HepG2 (cell line): ENCODE data around the gene CEACAM5. TPM values are rescaled to one million over a fixed set of nuclear protein-coding genes. Genes with fewer than 3 reads are reported as not detected.

ENCODE experiments used
- ATAC-seq: fragments of 200-7000 bp; cut with Tn5 transposase; 3 replicates; pipeline ENCODE4 v1.9.1; 2020; ENCODE audit warnings: mild to moderate bottlenecking, moderate library complexity
- BruUV-seq: library from RNA; stranded (reverse); fragments of 400-500 nt; replicated peaks from 2 replicates; lab custom pipeline; 2021; lab: Mats Ljungman, UMichigan
- CTCF ChIA-PET: fragments of 300-600 bp; formaldehyde crosslinking; extraction: SDS; loops from one replicate; lab custom pipeline; 2021; ENCODE audit warnings: low total read pairs, inconsistent platforms, low intra/inter-chr PET ratio; lab: Yijun Ruan, JAX
- POLR2A ChIA-PET: fragments of 350-600 bp; sonication (Branson Sonifier 250); formaldehyde crosslinking; loops from one replicate; lab custom pipeline; 2020; ENCODE audit warnings: antibody characterized with exemption, inconsistent platforms; lab: Yijun Ruan, JAX
- DNase-seq: peaks from one replicate; pipeline ENCODE4 v3.0.0-alpha.2; 2015; ENCODE audit warnings: low spot score
- FAIRE-seq: peaks from 3 replicates; lab custom pipeline; 2011; peaks lifted over from hg19 to GRCh38; lab: Jason Lieb, UNC
- H2AFZ ChIP-seq: one replicate; pipeline ENCODE4 v1.6.1; 2011; ENCODE audit warnings: low read length, inconsistent platforms
- H3K27ac ChIP-seq: fragments of 300-600 bp; 3 replicates; pipeline ENCODE4 v1.8.0; 2011; ENCODE audit warnings: mixed run types, mild to moderate bottlenecking, mixed read lengths, low read length, inconsistent platforms; ENCODE audit not compliant: insufficient read depth; ENCODE audit errors: extremely low read length
- H3K27me3 ChIP-seq, 2 experiments: fragments of 200-600 bp in 1 of 2; 2 replicates in 1 of 2; 3 replicates in 1 of 2; pipeline versions ENCODE4 v1.6.0 to v1.8.0; 2011; ENCODE audit warnings: low read length in 2 of 2, mild to moderate bottlenecking in 2 of 2, moderate library complexity in 2 of 2, inconsistent platforms in 1 of 2; ENCODE audit not compliant: insufficient read depth in 2 of 2, control insufficient read depth in 1 of 2
- H3K36me3 ChIP-seq, 2 experiments: fragments of 200-600 bp in 1 of 2; replicated peaks in 1 of 2; 2 replicates in 1 of 2; 3 replicates in 1 of 2; pipeline versions ENCODE4 v1.5.1 to v1.8.0; 2011; ENCODE audit warnings: low read length in 2 of 2, inconsistent platforms in 1 of 2; ENCODE audit not compliant: insufficient read depth in 2 of 2, control insufficient read depth in 1 of 2
- H3K4me1 ChIP-seq: 2 replicates; pipeline ENCODE4 v1.5.1; 2012; ENCODE audit warnings: low read length, inconsistent platforms; ENCODE audit not compliant: insufficient read depth
- H3K4me2 ChIP-seq: 2 replicates; pipeline ENCODE4 v1.6.0; 2011; ENCODE audit warnings: low read depth, low read length, inconsistent platforms
- H3K4me3 ChIP-seq, 3 experiments: fragments of 200-600 bp in 1 of 3; sonication (generic), shearing (Covaris generic) in 1 of 3; replicated peaks in 1 of 3; 2 replicates each; pipeline ENCODE4 v1.5.1; 2011 to 2016; ENCODE audit warnings: low read length in 3 of 3, inconsistent platforms in 2 of 3, low read depth in 2 of 3, mild to moderate bottlenecking in 2 of 3, control low read depth in 1 of 3, mixed read lengths in 1 of 3; ENCODE audit not compliant: insufficient read depth in 1 of 3
- H3K79me2 ChIP-seq: one replicate; pipeline ENCODE4 v1.6.1; 2011; ENCODE audit warnings: low read length, inconsistent platforms; ENCODE audit not compliant: insufficient read depth
- H3K9ac ChIP-seq: 2 replicates; pipeline ENCODE4 v1.6.0; 2011; ENCODE audit warnings: mild to moderate bottlenecking, low read depth, low read length, inconsistent platforms; ENCODE audit not compliant: insufficient read depth
- H3K9me3 ChIP-seq: 2 replicates; pipeline ENCODE4 v1.5.1; 2012; ENCODE audit warnings: mild to moderate bottlenecking, low read length
- H4K20me1 ChIP-seq: 2 replicates; pipeline ENCODE4 v1.6.0; 2011; ENCODE audit warnings: inconsistent platforms, mild to moderate bottlenecking, low read length, moderate library complexity; ENCODE audit not compliant: insufficient read depth
- ASH2L ChIP-seq: fragments of 300-600, 200-600 bp; sonication (generic); IDR thresholded peaks from 2 replicates; pipeline ENCODE4 v1.7.0; 2017; ENCODE audit warnings: low read depth, mild to moderate bottlenecking, moderate library complexity, mixed read lengths, low read length; ENCODE audit not compliant: insufficient read length
- CBX2 ChIP-seq, 2 experiments: fragments of 200-600 bp in 1 of 2; sonication (generic); formaldehyde crosslinking in 1 of 2; IDR thresholded peaks; 2 replicates each; pipeline versions ENCODE4 v1.7.0 to v1.8.1; 2018 to 2022; ENCODE audit warnings: low read depth in 2 of 2, low read length in 1 of 2, mild to moderate bottlenecking in 1 of 2, missing genetic modification reagents in 1 of 2
- E2F1 ChIP-seq: sonication (generic); formaldehyde crosslinking; IDR thresholded peaks from 2 replicates; pipeline ENCODE4 v1.5.0; 2020; ENCODE audit warnings: missing genetic modification reagents
- MAFF ChIP-seq: IDR thresholded peaks from 2 replicates; pipeline ENCODE4 v1.6.1; 2011; ENCODE audit warnings: low read depth, low read length, improper control_type of control experiment
- RBM39 ChIP-seq: fragments of 200-400 bp; formaldehyde crosslinking; IDR thresholded peaks from one replicate; pipeline ENCODE4 v1.6.1; 2018; ENCODE audit warnings: antibody characterized with exemption, mild to moderate bottlenecking, low read depth, low read length; ENCODE audit not compliant: poor library complexity, severe bottlenecking
- RCOR2 ChIP-seq: IDR thresholded peaks from 2 replicates; pipeline ENCODE4 v1.6.1; 2016; ENCODE audit warnings: missing biosample characterization, missing genetic modification reagents
- REL ChIP-seq: sonication (generic); formaldehyde crosslinking; conservative IDR thresholded peaks from 2 replicates; pipeline ENCODE4 v1.8.0; 2022; ENCODE audit warnings: mild to moderate bottlenecking, missing genetic modification reagents, moderate library complexity
- SKI ChIP-seq: fragments of 450-650 bp; IDR thresholded peaks from one replicate; pipeline ENCODE4 v1.6.1; 2018; ENCODE audit warnings: mild to moderate bottlenecking; ENCODE audit not compliant: partially characterized antibody
- TAF15 ChIP-seq: fragments of 200-400 bp; formaldehyde crosslinking; IDR thresholded peaks from one replicate; pipeline ENCODE4 v1.6.1; 2018; ENCODE audit warnings: mild to moderate bottlenecking, low read depth, low read length; ENCODE audit not compliant: poor library complexity, severe bottlenecking
- TBP ChIP-seq: sonication (generic); formaldehyde crosslinking; IDR thresholded peaks from 2 replicates; pipeline ENCODE4 v1.5.0; 2020; ENCODE audit warnings: missing genetic modification reagents
- THAP8 ChIP-seq: sonication (generic); formaldehyde crosslinking; IDR thresholded peaks from 2 replicates; pipeline ENCODE4 v1.5.1; 2020; ENCODE audit warnings: missing genetic modification reagents, mild to moderate bottlenecking, borderline replicate concordance
- ZBTB33 ChIP-seq: sonication (generic); formaldehyde crosslinking; IDR thresholded peaks from 2 replicates; pipeline ENCODE4 v1.4.0; 2020; ENCODE audit warnings: missing genetic modification reagents
- ZNF136 ChIP-seq: sonication (generic); formaldehyde crosslinking; IDR thresholded peaks from 2 replicates; pipeline ENCODE4 v1.8.1; 2022; ENCODE audit warnings: low read depth, mild to moderate bottlenecking, moderate library complexity, missing genetic modification reagents
- ZNF775 ChIP-seq: sonication (generic); formaldehyde crosslinking; IDR thresholded peaks from 2 replicates; pipeline ENCODE4 v1.4.0; 2020; ENCODE audit warnings: missing genetic modification reagents, mild to moderate bottlenecking, moderate library complexity, borderline replicate concordance
- ZSCAN12 ChIP-seq: sonication (generic); formaldehyde crosslinking; IDR thresholded peaks from 2 replicates; pipeline ENCODE4 v1.9.0; 2021; ENCODE audit warnings: mild to moderate bottlenecking, missing genetic modification reagents
- WGBS: methylation state at CpG from one replicate; pipeline ENCODE4 v1.1.6; 2017; ENCODE audit warnings: low lambda C conversion rate; 5-methylcytosine and 5-hydroxymethylcytosine counted together
- in situ Hi-C: cut with HindIII; loops from 2 replicates; pipeline ENCODE4 v1.10.0; 2017; ENCODE audit warnings: low pct_unique_long_range_greater_than_20kb; ENCODE audit not compliant: extremely low pct_ligation_motif_present
- intact Hi-C: fragments of 100-400 bp; cut with micrococcal nuclease; formaldehyde crosslinking; loops from one replicate; pipeline ENCODE4 v1.10.0; 2022; ENCODE audit not compliant: unreplicated experiment
- polyA plus RNA-seq, 8 experiments: library from polyadenylated mRNA; depleted of rRNA in 3 of 8; stranded (reverse) in 7 of 8; unstranded in 1 of 8; fragments of >200 nt; fragmentation: Illumina TruSeq in 4 of 8; extraction: Trizol in 4 of 8; gene quantifications; 2 replicates each; pipeline versions ENCODE4 v1.2.1 to v1.2.3, GENCODE V29; 2011 to 2016; ENCODE audit warnings: low read depth in 4 of 8, missing spikeins in 1 of 8, mixed read lengths in 1 of 8; ENCODE audit not compliant: insufficient read depth in 1 of 8
- total RNA-seq, 5 experiments: library from RNA; depleted of rRNA; stranded (reverse); fragments of >200 nt; fragmentation: Illumina TruSeq; extraction: Trizol; gene quantifications; 2 replicates each; pipeline ENCODE4 v1.2.3, GENCODE V29; 2016; ENCODE audit warnings: low read depth in 1 of 5

CEACAM5 gene
- total and polyA plus RNA-seq, 2 of the 13 experiments (the other 11 are each of a cell fraction or from before 2014, with no cell fraction given): not detected

- no peaks in the 10 kb centered on the region for H3K79me2 ChIP-seq
- ATAC-seq (no peak), FAIRE-seq (no peak), DNase-seq (no peak)
- ChIA-PET CTCF (no interaction called here), POLR2A (no interaction called here)
- H2AFZ ChIP-seq: no peak overlapping the region
- no peak overlapping the region for H3K9ac ChIP-seq
- no peak overlapping the region for H3K4me3 ChIP-seq
- WGBS: 0% methylated on average over 3 of the region's 4 CpGs
- no peaks in the 10 kb centered on the region for H3K36me3 ChIP-seq
- BruUV-seq: no TSS peak
- in situ Hi-C loops: no loop called here
- no peak overlapping the region for H3K27ac ChIP-seq
- no peaks in the 10 kb centered on the region for H4K20me1 ChIP-seq
- H3K9me3 ChIP-seq: no peaks in the 10 kb centered on the region
- H3K4me2 ChIP-seq: no peak overlapping the region
- intact Hi-C loops: no loop called here
- no peaks in the 10 kb centered on the region; a peak in 1 of 5 replicates for H3K27me3 ChIP-seq
- no peaks in the 10 kb centered on the region for H3K4me1 ChIP-seq
- TF ChIP-seq SKI (no peak), ZSCAN12 (no peak), CBX2 (IDR thresholded peaks at IDR 0.05; ENCODE audit: low read depth, low read length) (no peak), CBX2 (CRISPR knock-in tag; IDR thresholded peaks at IDR 0.05; ENCODE audit: low read depth) (no peak), THAP8 (CRISPR knock-in tag) (no peak), ASH2L (no peak), REL (CRISPR knock-in tag) (no peak), E2F1 (CRISPR knock-in tag) (no peak), TAF15 (no peak), ZBTB33 (no peak), ZNF775 (CRISPR knock-in tag) (no peak), RBM39 (no peak), ZNF136 (CRISPR knock-in tag) (no peak), TBP (CRISPR knock-in tag) (no peak), RCOR2 (CRISPR knock-in tag) (no peak), MAFF (no peak)
Measured at GRCh38 chr19:41688687-41689086, 19.7 kb upstream of the CEACAM5 start.
